Measurements from ENCODE around the gene C18orf63. TPM values are rescaled to one million over a fixed set of nuclear protein-coding genes. Genes with fewer than 3 reads are reported as not detected.

C18orf63 gene
- total and polyA plus RNA-seq, 2 donors (not counting 3 experiments of a cell fraction or from before 2014, with no cell fraction given), result not detected

GRCh38 chr18:74276609-74277008 lies 39.0 kb upstream of the C18orf63 start:
- H3K4me2 ChIP-seq (ENCODE audit: insufficient read depth, low read length), result no peak overlapping the region
- H3K79me2 ChIP-seq (ENCODE audit: control insufficient read depth, insufficient read depth, low read length), result no peaks in the 10 kb centered on the region
- intact Hi-C loops (cut with micrococcal nuclease), result no loop called here
- no peaks in the 10 kb centered on the region for H3K9me1 ChIP-seq (replicated peaks; ENCODE audit: control insufficient read depth, extremely low read depth, insufficient read depth, low read length)
- no peak for TF ChIP-seq EZH2 (IDR thresholded peaks at IDR 0.05; ENCODE audit: borderline replicate concordance, low read depth, low read length, severe bottlenecking)
- TF ChIP-seq MYC (IDR thresholded peaks at IDR 0.05; ENCODE audit: low read depth, low read length), result no peak
- no peak for TF ChIP-seq JUN (IDR thresholded peaks at IDR 0.05; ENCODE audit: borderline replicate concordance, insufficient read depth, insufficient read length, low read depth)
- TF ChIP-seq CTCF (IDR thresholded peaks at IDR 0.05; ENCODE audit: extremely low read depth in 1 of 2, insufficient read depth in 1 of 2, low read depth in 1 of 2, low read length in 2 of 2), result no peak
- no peak for TF ChIP-seq GATA2 (IDR thresholded peaks at IDR 0.05; ENCODE audit: insufficient read depth, insufficient read length, low read depth, low read length)
- no peak overlapping the region for H3K4me3 ChIP-seq (replicated peaks in 1 of 3; ENCODE audit: insufficient read depth in 1 of 3, low read depth in 1 of 3, low read length in 3 of 3)
- DNase-seq (ENCODE audit: low read depth, low spot score) (no peak), FAIRE-seq (no peak)
- no TSS peak for BruUV-seq (replicated peaks)
- H2AFZ ChIP-seq (ENCODE audit: low read depth, low read length), result no peak overlapping the region
- dilution Hi-C loops (cut with MboI; ENCODE audit: extremely low pct_ligation_motif_present, low sequenced_read_pairs), result no loop called here
- no peak overlapping the region for H3K27ac ChIP-seq (ENCODE audit: insufficient read depth, low read depth, low read length)
- H3K27me3 ChIP-seq (ENCODE audit: control insufficient read depth in 2 of 2, insufficient read depth in 2 of 2, low read length in 2 of 2), result no peaks in the 10 kb centered on the region
- no peaks in the 10 kb centered on the region for H3K9me3 ChIP-seq (replicated peaks; ENCODE audit: control insufficient read depth, insufficient read depth, low read length)
- H4K20me1 ChIP-seq (replicated peaks; ENCODE audit: control insufficient read depth, extremely low read depth, insufficient read depth, low read length), result no peaks in the 10 kb centered on the region
- H3K36me3 ChIP-seq (ENCODE audit: control insufficient read depth in 2 of 2, extremely low read depth in 1 of 2, insufficient read depth in 2 of 2, low read length in 2 of 2), result no peaks in the 10 kb centered on the region
- H3K4me1 ChIP-seq (ENCODE audit: control insufficient read depth, extremely low read depth, insufficient read depth, low read length), result no peaks in the 10 kb centered on the region
- H3K9ac ChIP-seq (replicated peaks; ENCODE audit: extremely low read depth, insufficient read depth, low read length), result no peak overlapping the region
- ChIA-PET POLR2A (no interaction called here), CTCF (no interaction called here)

- dilution Hi-C loops (cut with MboI; ENCODE audit: extremely low pct_ligation_motif_present, low sequenced_read_pairs), result no loop called here
- POLR2A ChIA-PET, result no interaction called here
- FAIRE-seq, result no peak
Observed at GRCh38 chr18:74277296-74277695, 38.3 kb upstream of the C18orf63 start.

More at GRCh38 chr18:74277296-74277695, 38.3 kb upstream of the C18orf63 start:
- no peak overlapping the region for H3K4me2 ChIP-seq (ENCODE audit: insufficient read depth, low read length)
- no peak overlapping the region for H3K4me3 ChIP-seq (replicated peaks in 1 of 3; ENCODE audit: insufficient read depth in 1 of 3, low read depth in 1 of 3, low read length in 3 of 3)
- no peak for DNase-seq (ENCODE audit: low read depth, low spot score)
- no peaks in the 10 kb centered on the region for H3K36me3 ChIP-seq (ENCODE audit: control insufficient read depth in 2 of 2, extremely low read depth in 1 of 2, insufficient read depth in 2 of 2, low read length in 2 of 2)
- H3K4me1 ChIP-seq (ENCODE audit: control insufficient read depth, extremely low read depth, insufficient read depth, low read length), result peaks cover 4% of the 10 kb centered on the region
- H3K9me3 ChIP-seq (replicated peaks; ENCODE audit: control insufficient read depth, insufficient read depth, low read length), result no peaks in the 10 kb centered on the region
- BruUV-seq (replicated peaks), result no TSS peak
- no peaks in the 10 kb centered on the region for H4K20me1 ChIP-seq (replicated peaks; ENCODE audit: control insufficient read depth, extremely low read depth, insufficient read depth, low read length)
- H3K9ac ChIP-seq (replicated peaks; ENCODE audit: extremely low read depth, insufficient read depth, low read length), result no peak overlapping the region
- H3K27ac ChIP-seq (ENCODE audit: insufficient read depth, low read depth, low read length), result no peak overlapping the region
- no peak for TF ChIP-seq EZH2 (IDR thresholded peaks at IDR 0.05; ENCODE audit: borderline replicate concordance, low read depth, low read length, severe bottlenecking)
- no peak for TF ChIP-seq JUN (IDR thresholded peaks at IDR 0.05; ENCODE audit: borderline replicate concordance, insufficient read depth, insufficient read length, low read depth)
- no peak for TF ChIP-seq POLR2A (IDR thresholded peaks at IDR 0.05; ENCODE audit: low read depth, low read length)
- no peak for TF ChIP-seq FOS (IDR thresholded peaks at IDR 0.05; ENCODE audit: borderline replicate concordance, insufficient read depth, low read length)
- TF ChIP-seq MYC (IDR thresholded peaks at IDR 0.05; ENCODE audit: low read depth, low read length), result no peak
- no peak for TF ChIP-seq POLR2AphosphoS5 (IDR thresholded peaks at IDR 0.05; ENCODE audit: insufficient read depth, low read depth, low read length)
- TF ChIP-seq CTCF (IDR thresholded peaks at IDR 0.05; ENCODE audit: extremely low read depth in 1 of 2, insufficient read depth in 1 of 2, low read depth in 1 of 2, low read length in 2 of 2), result no peak
- TF ChIP-seq GATA2 (IDR thresholded peaks at IDR 0.05; ENCODE audit: insufficient read depth, insufficient read length, low read depth, low read length), result no peak
- TF ChIP-seq MAX (IDR thresholded peaks at IDR 0.05; ENCODE audit: insufficient read depth, insufficient read length), result no peak
- intact Hi-C loops (cut with micrococcal nuclease), result no loop called here
- H3K27me3 ChIP-seq (ENCODE audit: control insufficient read depth in 2 of 2, insufficient read depth in 2 of 2, low read length in 2 of 2), result no peaks in the 10 kb centered on the region
- CTCF ChIA-PET, result no interaction called here
- no peaks in the 10 kb centered on the region for H3K79me2 ChIP-seq (ENCODE audit: control insufficient read depth, insufficient read depth, low read length)
- no peak overlapping the region for H2AFZ ChIP-seq (ENCODE audit: low read depth, low read length)
- H3K9me1 ChIP-seq (replicated peaks; ENCODE audit: control insufficient read depth, extremely low read depth, insufficient read depth, low read length), result no peaks in the 10 kb centered on the region

Measured in endothelial cell of umbilical vein (primary cell).